B cell (primary cell): Measurements from ENCODE around the gene CUTA. TPM values are rescaled to one million over a fixed set of nuclear protein-coding genes. Genes with fewer than 3 reads are reported as not detected.

Source experiments
- ATAC-seq: fragments of 200-7000 bp; cut with Tn5 transposase; one replicate; pipeline ENCODE4 v1.10.0; 2021; ENCODE audit warnings: low read depth, mild to moderate bottlenecking, moderate number of reproducible peaks, moderate library complexity
- CTCF ChIA-PET: fragments of 350-600 bp; sonication (Branson Sonifier 250); formaldehyde crosslinking; loops from one replicate; lab custom pipeline; 2021; ENCODE audit warnings: antibody characterized with exemption, inconsistent platforms; lab: Charles Lee
- POLR2A ChIA-PET: fragments of 350-600 bp; sonication (Branson Sonifier 250); formaldehyde crosslinking; loops from one replicate; lab custom pipeline; 2021; ENCODE audit warnings: antibody characterized with exemption; lab: Charles Lee
- DNase-seq: peaks from one replicate; pipeline ENCODE4 v3.0.0; 2013
- H2AFZ ChIP-seq: 2 replicates; pipeline ENCODE4 v1.6.1; 2012; ENCODE audit warnings: mild to moderate bottlenecking, low read depth, low read length; ENCODE audit not compliant: insufficient read depth, poor library complexity, severe bottlenecking
- H3K27ac ChIP-seq, 2 donors: 1 replicate in 1 of 2; 2 replicates in 1 of 2; pipeline ENCODE4 v1.5.1; 2012 to 2013; ENCODE audit warnings: low read length in 2 of 2, mild to moderate bottlenecking in 2 of 2, moderate library complexity in 1 of 2
- H3K27me3 ChIP-seq, 4 experiments: fragments of 200-600 bp in 1 of 4; sonication (generic) in 1 of 4; replicated peaks in 1 of 4; 1 replicate in 2 of 4; 2 replicates in 2 of 4; pipeline versions ENCODE4 v1.6.1 to v1.7.0; 2013 to 2016; ENCODE audit warnings: low read length in 3 of 4, mild to moderate bottlenecking in 2 of 4, mixed read lengths in 1 of 4, moderate library complexity in 1 of 4; ENCODE audit not compliant: insufficient read depth in 4 of 4, control insufficient read depth in 3 of 4; ENCODE audit errors: control extremely low read depth in 1 of 4
- H3K36me3 ChIP-seq, 2 experiments: replicated peaks in 1 of 2; 1 replicate in 1 of 2; 2 replicates in 1 of 2; pipeline versions ENCODE4 v1.6.1 to v1.7.1; 2013; ENCODE audit warnings: low read length in 1 of 2; ENCODE audit not compliant: insufficient read depth in 2 of 2, control insufficient read depth in 1 of 2; ENCODE audit errors: control extremely low read depth in 1 of 2, extremely low read depth in 1 of 2
- H3K4me1 ChIP-seq, 2 donors: fragments of 200-600 bp in 1 of 2; sonication (generic) in 1 of 2; 1 replicate in 1 of 2; 2 replicates in 1 of 2; pipeline versions ENCODE4 v1.5.1 to v1.6.1; 2013 to 2017; ENCODE audit warnings: low read length in 2 of 2; ENCODE audit not compliant: control insufficient read depth in 2 of 2, insufficient read depth in 2 of 2
- H3K4me2 ChIP-seq: replicated peaks from 2 replicates; pipeline ENCODE3; 2012; ENCODE audit warnings: mild to moderate bottlenecking, low read depth, low read length; ENCODE audit not compliant: poor library complexity, severe bottlenecking
- H3K4me3 ChIP-seq, 5 experiments: fragments of 200-600 bp in 1 of 5; sonication (generic) in 1 of 5; 1 replicate in 3 of 5; 2 replicates in 2 of 5; pipeline versions ENCODE4 v1.5.1 to v1.7.0; 2011 to 2016; ENCODE audit warnings: low read length in 4 of 5, mild to moderate bottlenecking in 4 of 5, low read depth in 2 of 5, control low read depth in 1 of 5, moderate library complexity in 1 of 5; ENCODE audit not compliant: insufficient read depth in 1 of 5; ENCODE audit errors: control extremely low read depth in 1 of 5, extremely low read depth in 1 of 5
- H3K79me2 ChIP-seq: fragments of 200-600 bp; sonication (generic); one replicate; pipeline ENCODE4 v1.6.0; 2016; ENCODE audit warnings: low read length; ENCODE audit not compliant: control insufficient read depth, insufficient read depth
- H3K9ac ChIP-seq: fragments of 200-600 bp; sonication (generic); 2 replicates; pipeline ENCODE4 v1.6.1; 2017; ENCODE audit warnings: mild to moderate bottlenecking, low read length, moderate library complexity
- H3K9me3 ChIP-seq, 3 donors: one replicate each; pipeline versions ENCODE4 v1.6.1 to v1.7.1; 2013; ENCODE audit warnings: low read length in 2 of 3; ENCODE audit not compliant: control insufficient read depth in 2 of 3, insufficient read depth in 1 of 3; ENCODE audit errors: control extremely low read depth in 1 of 3
- H4K20me1 ChIP-seq: 2 replicates; pipeline ENCODE4 v1.6.0; 2012; ENCODE audit warnings: mild to moderate bottlenecking, low read length; ENCODE audit not compliant: insufficient read depth, control insufficient read depth, poor library complexity, severe bottlenecking
- H3K27ac Mint-ChIP-seq: one replicate; pipeline ENCODE4 v1.8.0; 2021; ENCODE audit warnings: mixed read lengths
- H3K27me3 Mint-ChIP-seq: one replicate; pipeline ENCODE4 v1.8.0; 2021; ENCODE audit warnings: mixed read lengths
- H3K4me1 Mint-ChIP-seq: one replicate; pipeline ENCODE4 v1.8.0; 2021; ENCODE audit warnings: mixed read lengths
- H3K4me3 Mint-ChIP-seq: one replicate; pipeline ENCODE4 v1.8.0; 2021; ENCODE audit warnings: mixed read lengths
- H3K9me3 Mint-ChIP-seq: one replicate; pipeline ENCODE4 v1.8.0; 2022; ENCODE audit warnings: mixed read lengths; ENCODE audit not compliant: insufficient read depth
- CTCF ChIP-seq: fragments of 200-600 bp; IDR thresholded peaks from one replicate; pipeline ENCODE4 v1.8.0; 2022; ENCODE audit warnings: antibody characterized with exemption, mild to moderate bottlenecking
- EZH2 ChIP-seq: IDR thresholded peaks from 2 replicates; pipeline ENCODE4 v1.6.1; 2012; ENCODE audit warnings: borderline replicate concordance, low read depth, mild to moderate bottlenecking, moderate library complexity, low read length; ENCODE audit not compliant: insufficient read depth, poor library complexity, severe bottlenecking
- WGBS: methylation state at CpG from one replicate; pipeline ENCODE4 v1.1.5; 2013; ENCODE audit warnings: missing lambda C conversion rate; ENCODE audit not compliant: insufficient coverage; 5-methylcytosine and 5-hydroxymethylcytosine counted together
- intact Hi-C: fragments of 100-400 bp; cut with micrococcal nuclease; formaldehyde crosslinking; loops from one replicate; pipeline ENCODE4 v1.10.0; 2022
- polyA plus RNA-seq: library from polyadenylated mRNA; depleted of rRNA; stranded (reverse); fragments of >200 nt; gene quantifications from 2 replicates; pipeline ENCODE4 v1.2.3, GENCODE V29; 2012
- total RNA-seq, 2 donors: library from RNA; stranded (reverse); fragments of 120-200 nt in 1 of 2; gene quantifications; 1 replicate in 1 of 2; 2 replicates in 1 of 2; pipeline versions ENCODE4 v1.2.3 to v1.2.4, GENCODE V29; 2013 to 2022

The CUTA gene
- total and polyA plus RNA-seq, 2 donors (not counting 1 experiment from before 2014, with no cell fraction given): 137 to 226 TPM

GRCh38 chr6:33414592-33415271, 3.2 kb downstream of the CUTA start:
- no peak overlapping the region for H3K9ac ChIP-seq
- H3K4me3 ChIP-seq: no peak overlapping the region
- H3K4me1 Mint-ChIP-seq: peaks cover 82% of the 10 kb centered on the region
- intact Hi-C loops: no loop called here
- H3K27ac Mint-ChIP-seq: peak overlapping the region; percentile 87
- TF ChIP-seq CTCF: peak; percentile 58
- no peak for TF ChIP-seq EZH2
- no peaks in the 10 kb centered on the region for H3K9me3 ChIP-seq
- peaks cover 49% of the 10 kb centered on the region for H3K79me2 ChIP-seq
- H3K9me3 Mint-ChIP-seq: no peaks in the 10 kb centered on the region
- no peak overlapping the region for H2AFZ ChIP-seq
- WGBS: 78% methylated on average over 6 of the region's 12 CpGs
- H3K4me1 ChIP-seq: peaks cover 57 to 84% of the 10 kb centered on the region in 2 donors
- ChIA-PET POLR2A (no interaction called here), CTCF (interaction anchor here (1.7 kb wide), 1 partner anchor 137 kb away, joined by 5 read pairs; the partner anchor contains the start of gene B3GALT4)
- H3K27ac ChIP-seq: peak overlapping the region; percentile 50 to 93
- H3K4me3 Mint-ChIP-seq: peak overlapping the region; percentile 53
- H3K27me3 Mint-ChIP-seq: no peaks in the 10 kb centered on the region
- peaks cover 0 to 3% (median 0%) of the 10 kb centered on the region in 4 experiments for H3K27me3 ChIP-seq
- peak overlapping the region; percentile 97 for H3K4me2 ChIP-seq
- ATAC-seq: no peak
- H4K20me1 ChIP-seq: peaks cover 13% of the 10 kb centered on the region
- DNase-seq: peak; percentile 75
- H3K36me3 ChIP-seq: peaks cover 0 to 44% of the 10 kb centered on the region in 2 experiments
